HepG2 (cell line): ENCODE data around the gene RIN3. TPM values are rescaled to one million over a fixed set of nuclear protein-coding genes. Genes with fewer than 3 reads are reported as not detected.
A peak's percentile ranks its signal among the peaks of the same experiment; 100 is the strongest.

ENCODE experiments used
- ATAD3A ChIP-seq: sonication (generic); formaldehyde crosslinking; IDR thresholded peaks from 2 replicates; pipeline ENCODE4 v1.4.0; 2020; ENCODE audit warnings: missing genetic modification reagents
- EHMT2 ChIP-seq: fragments of 200-600 bp; sonication (generic); IDR thresholded peaks from 2 replicates; pipeline ENCODE4 v1.7.0; 2017; ENCODE audit warnings: antibody characterized with exemption, low read depth, low read length, borderline replicate concordance
- HDAC1 ChIP-seq: sonication (generic); formaldehyde crosslinking; IDR thresholded peaks from 2 replicates; pipeline ENCODE4 v1.5.1; 2020; ENCODE audit warnings: mild to moderate bottlenecking, missing genetic modification reagents
- HNF4A ChIP-seq: sonication (generic); formaldehyde crosslinking; IDR thresholded peaks from 2 replicates; pipeline ENCODE4 v1.4.0; 2020; ENCODE audit warnings: missing genetic modification reagents
- PAXIP1 ChIP-seq: sonication (generic); formaldehyde crosslinking; conservative IDR thresholded peaks from 2 replicates; pipeline ENCODE4 v1.4.0; 2020; ENCODE audit warnings: mild to moderate bottlenecking, missing genetic modification reagents, moderate library complexity
- RARA ChIP-seq: IDR thresholded peaks from 2 replicates; pipeline ENCODE4 v1.6.1; 2016; ENCODE audit warnings: missing genetic modification reagents, missing compliant biosample characterization
- SALL1 ChIP-seq: sonication (generic); formaldehyde crosslinking; IDR thresholded peaks from 2 replicates; pipeline ENCODE4 v1.8.0; 2022; ENCODE audit warnings: mild to moderate bottlenecking, missing genetic modification reagents
- ZFX ChIP-seq: sonication (generic); formaldehyde crosslinking; IDR thresholded peaks from 2 replicates; pipeline ENCODE4 v1.4.0; 2020; ENCODE audit warnings: mild to moderate bottlenecking, low read depth, missing genetic modification reagents, moderate library complexity
- ZNF546 ChIP-seq: sonication (generic); formaldehyde crosslinking; conservative IDR thresholded peaks from 2 replicates; pipeline ENCODE4 v1.8.1; 2023; ENCODE audit warnings: mild to moderate bottlenecking, missing genetic modification reagents
- ZNF691 ChIP-seq: sonication (generic); formaldehyde crosslinking; IDR thresholded peaks from 2 replicates; pipeline ENCODE4 v1.4.0; 2020; ENCODE audit warnings: missing genetic modification reagents, low read depth, mild to moderate bottlenecking, borderline replicate concordance
- polyA plus RNA-seq, 8 experiments: library from polyadenylated mRNA; depleted of rRNA in 3 of 8; stranded (reverse) in 7 of 8; unstranded in 1 of 8; fragments of >200 nt; fragmentation: Illumina TruSeq in 4 of 8; extraction: Trizol in 4 of 8; gene quantifications; 2 replicates each; pipeline versions ENCODE4 v1.2.1 to v1.2.3, GENCODE V29; 2011 to 2016; ENCODE audit warnings: low read depth in 4 of 8, missing spikeins in 1 of 8, mixed read lengths in 1 of 8; ENCODE audit not compliant: insufficient read depth in 1 of 8
- total RNA-seq, 5 experiments: library from RNA; depleted of rRNA; stranded (reverse); fragments of >200 nt; fragmentation: Illumina TruSeq; extraction: Trizol; gene quantifications; 2 replicates each; pipeline ENCODE4 v1.2.3, GENCODE V29; 2016; ENCODE audit warnings: low read depth in 1 of 5
- TF ChIP-seq, protein P1 (sequence below): IDR thresholded peaks from 2 replicates; pipeline ENCODE4 v1.6.1; 2016; ENCODE audit warnings: low read depth

Gene RIN3
- total and polyA plus RNA-seq, 2 of the 13 experiments (the other 11 are each of a cell fraction or from before 2014, with no cell fraction given): 2.3 to 3.6 TPM

- TF ChIP-seq ZFX (CRISPR knock-in tag) (0 out of 2 replicates have a peak, but pooled peaks have one; percentile 17), EHMT2 (no peak), ATAD3A (CRISPR knock-in tag) (no peak), HNF4A (CRISPR knock-in tag) (peak; percentile 41), RARA (CRISPR knock-in tag) (0 out of 2 replicates have a peak, but pooled peaks have one; percentile 21), HDAC1 (CRISPR knock-in tag) (0 out of 2 replicates have a peak, but pooled peaks have one; percentile 37), PAXIP1 (no peak), ZNF546 (CRISPR knock-in tag) (no peak), ZNF691 (no peak), SALL1 (0 out of 2 replicates have a peak, but pooled peaks have one; percentile 31)
- TF ChIP-seq, protein P1, sequence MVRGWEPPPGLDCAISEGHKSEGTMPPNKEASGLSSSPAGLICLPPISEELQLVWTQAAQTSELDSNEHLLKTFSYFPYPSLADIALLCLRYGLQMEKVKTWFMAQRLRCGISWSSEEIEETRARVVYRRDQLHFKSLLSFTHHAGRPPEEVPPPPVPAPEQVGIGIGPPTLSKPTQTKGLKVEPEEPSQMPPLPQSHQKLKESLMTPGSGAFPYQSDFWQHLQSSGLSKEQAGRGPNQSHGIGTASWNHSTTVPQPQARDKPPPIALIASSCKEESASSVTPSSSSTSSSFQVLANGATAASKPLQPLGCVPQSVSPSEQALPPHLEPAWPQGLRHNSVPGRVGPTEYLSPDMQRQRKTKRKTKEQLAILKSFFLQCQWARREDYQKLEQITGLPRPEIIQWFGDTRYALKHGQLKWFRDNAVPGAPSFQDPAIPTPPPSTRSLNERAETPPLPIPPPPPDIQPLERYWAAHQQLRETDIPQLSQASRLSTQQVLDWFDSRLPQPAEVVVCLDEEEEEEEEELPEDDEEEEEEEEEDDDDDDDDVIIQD (CRISPR knock-in tag): no peak
Observed at GRCh38 chr14:92539419-92539818, 25.8 kb downstream of the RIN3 start (continued).
